ENCODE data around the gene TNFRSF25.
"Not testable (repeated sequence)": the region's sequence is repeated elsewhere in the genome, so short reads cannot be mapped to it uniquely, and the experiment has no call there.

The TNFRSF25 gene

DNA sequence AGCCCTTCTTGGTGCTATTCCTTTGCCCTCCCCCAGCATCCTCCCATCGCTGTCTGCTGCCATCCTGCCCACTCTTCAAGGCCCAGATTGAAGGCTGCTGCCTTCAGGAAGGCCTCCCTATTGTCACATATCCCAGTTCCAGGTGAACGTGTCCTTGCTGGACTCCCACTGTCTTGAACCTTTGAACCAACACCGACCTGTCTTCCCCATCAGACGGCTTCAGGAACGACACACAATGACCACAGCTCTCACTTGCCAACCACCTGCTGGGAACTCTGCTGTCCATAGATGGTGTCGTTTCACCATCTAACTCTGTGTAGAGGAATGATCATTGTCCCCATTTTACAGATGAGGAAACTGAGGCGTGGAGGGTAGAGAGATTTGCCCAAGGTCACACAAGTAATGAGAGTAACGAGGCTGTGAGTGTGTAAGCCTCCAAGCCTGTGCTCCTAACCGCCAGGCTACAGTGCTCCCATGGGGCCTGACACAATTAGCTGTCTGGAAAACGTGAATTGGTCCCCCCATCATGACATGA, 35.4 kb upstream of the TNFRSF25 start:
- no peak for DNase-seq

DNA sequence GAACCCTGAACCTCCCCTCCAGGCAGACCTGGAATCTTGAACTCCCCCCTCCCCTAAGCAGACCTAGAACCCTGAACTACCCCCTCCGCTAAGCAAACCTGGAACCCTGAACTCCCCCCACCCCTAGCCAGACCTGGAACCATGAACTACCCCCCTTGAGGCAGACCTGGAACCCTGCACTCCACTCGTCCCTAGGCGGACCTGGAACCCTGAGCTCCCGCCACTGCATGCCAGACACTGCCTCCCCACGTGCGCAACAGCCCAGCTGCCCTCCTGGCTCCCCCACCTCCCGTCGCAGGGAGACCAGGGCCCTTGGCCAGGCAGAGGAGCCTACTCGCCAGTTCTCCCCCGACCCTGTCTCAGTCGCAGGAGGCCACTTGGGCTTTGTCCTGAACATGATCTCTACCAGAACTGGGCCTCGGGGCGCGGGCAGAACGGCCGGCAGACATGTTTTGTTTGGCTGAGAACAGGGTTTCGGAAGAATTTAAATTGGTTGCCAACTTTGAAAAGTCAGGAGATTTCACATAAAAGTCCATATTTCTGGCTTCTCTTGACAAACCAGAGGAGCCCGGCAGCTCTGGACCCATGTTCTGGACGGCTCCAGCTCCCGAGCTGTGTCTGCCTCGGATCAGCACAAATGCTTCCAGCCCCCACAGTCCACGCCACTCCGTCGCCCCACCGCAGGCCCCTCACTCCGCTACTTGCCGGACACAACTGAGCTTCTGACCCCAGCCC, 34.7 kb upstream of the TNFRSF25 start:
- no peak for DNase-seq

DNA sequence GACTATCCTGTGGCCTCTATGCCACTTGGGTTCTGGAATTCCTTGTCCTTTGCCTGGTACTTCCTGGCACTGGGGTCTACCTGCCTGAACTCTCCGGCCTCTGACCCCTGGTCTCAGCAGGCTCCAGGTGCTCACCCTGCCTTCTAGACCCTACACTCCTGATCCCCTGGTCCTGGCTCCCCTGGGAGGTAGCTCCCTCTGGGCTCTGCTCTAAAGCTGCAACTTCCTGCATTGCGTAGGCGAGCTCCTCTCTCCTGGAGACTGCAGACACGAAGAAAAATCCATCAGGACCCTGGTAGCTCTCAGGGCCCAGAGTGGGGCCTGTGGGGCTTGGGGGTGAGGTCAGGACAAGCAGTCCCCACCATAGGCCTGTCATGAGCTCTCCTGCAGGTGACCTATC, 33.3 kb upstream of the TNFRSF25 start:
- DNase-seq, result no peak

DNA sequence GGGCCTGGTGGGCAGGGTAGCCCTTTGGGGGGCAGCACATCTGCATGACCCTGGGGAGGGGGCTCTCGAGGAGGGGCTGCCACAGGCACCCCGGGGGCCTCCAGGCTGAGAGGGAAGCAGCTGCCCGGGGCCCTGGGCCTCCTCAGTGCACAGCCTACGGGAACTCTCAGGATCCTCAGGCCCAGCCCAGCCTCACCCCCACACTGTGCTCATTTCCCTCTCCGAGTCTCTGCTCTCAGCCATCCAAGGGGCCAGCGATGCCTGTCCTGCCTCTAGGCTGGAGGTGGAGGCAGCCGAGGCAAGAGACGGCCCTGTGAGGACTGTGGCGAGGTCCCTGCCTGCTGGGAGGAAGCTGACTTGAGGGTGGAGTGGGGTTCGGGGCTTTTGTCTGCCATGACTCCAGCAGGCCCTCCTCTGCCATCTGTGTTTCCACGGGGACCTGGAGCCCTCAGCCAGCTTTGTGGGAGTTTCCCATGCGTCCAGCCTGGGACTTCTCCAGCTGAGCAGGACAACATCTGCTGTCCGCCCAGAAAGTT, 32.7 kb upstream of the TNFRSF25 start:
- no peak for DNase-seq

DNA sequence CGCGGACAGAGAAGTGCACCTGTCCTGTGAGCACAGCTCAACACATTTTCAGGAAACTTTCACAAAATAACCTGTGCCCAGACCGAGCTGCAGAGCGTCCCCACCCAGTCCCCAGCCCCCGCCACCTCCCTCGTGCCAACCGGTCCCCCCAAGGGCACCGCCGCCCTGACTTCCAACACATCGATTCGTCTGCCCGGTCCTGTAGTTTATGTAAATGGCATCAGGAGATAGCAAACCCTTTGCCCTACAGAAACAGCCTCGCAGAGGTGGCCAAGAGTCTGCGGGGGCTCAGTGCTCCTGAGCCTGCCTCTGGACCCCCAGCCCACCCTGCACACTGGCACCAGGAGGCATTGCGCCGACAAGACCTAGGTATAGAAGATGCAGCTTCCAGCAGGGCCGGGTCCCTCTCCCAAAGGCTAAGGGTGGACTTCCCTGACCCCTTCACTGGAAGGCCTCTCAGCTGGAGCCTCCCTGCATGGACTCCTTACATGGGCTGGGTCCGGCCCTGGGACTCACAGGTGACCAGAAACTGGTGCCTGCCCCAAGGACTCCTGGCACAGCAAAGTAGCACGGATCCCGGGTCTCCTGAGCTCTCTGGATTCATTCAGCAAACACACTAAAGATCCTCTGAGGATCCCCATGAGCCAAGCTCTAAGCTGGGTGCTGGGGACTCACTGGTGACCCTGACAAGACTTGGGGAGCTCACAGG, 32.0 kb upstream of the TNFRSF25 start:
- DNase-seq, result no peak

DNA sequence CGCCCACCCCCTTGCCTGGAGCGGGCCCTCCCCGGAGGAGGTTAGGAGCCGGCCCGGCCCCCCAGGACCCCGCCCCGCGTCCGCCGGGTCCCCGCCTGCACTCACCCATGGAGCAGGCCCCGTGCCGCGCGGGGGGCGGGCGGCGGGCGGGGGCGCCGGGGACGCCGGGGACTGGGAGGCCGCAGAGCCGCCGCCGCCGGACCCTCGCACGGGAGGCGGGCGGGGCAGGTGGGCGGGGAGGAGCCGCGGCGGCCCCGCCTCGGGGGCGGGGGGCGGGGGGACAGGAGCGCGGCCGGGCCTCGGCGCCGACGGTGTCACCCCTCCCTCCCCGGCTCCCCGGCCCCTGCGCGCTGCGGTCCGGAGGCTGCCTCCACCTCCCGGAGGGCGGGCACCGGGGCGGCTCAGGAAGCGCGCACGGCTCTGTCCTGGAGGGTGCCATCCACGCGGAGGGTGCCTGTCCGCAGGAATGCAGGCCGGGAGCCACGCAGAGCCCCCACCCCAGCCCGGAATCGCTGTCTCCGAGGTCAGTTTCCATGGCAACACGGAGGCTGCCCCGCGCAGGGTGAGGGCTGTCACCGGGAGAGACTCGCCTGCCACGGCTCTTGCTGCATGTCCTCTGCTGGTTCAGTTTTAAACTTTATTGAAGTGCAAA, 31.4 kb upstream of the TNFRSF25 start:
- DNase-seq, result peak; percentile 81

DNA sequence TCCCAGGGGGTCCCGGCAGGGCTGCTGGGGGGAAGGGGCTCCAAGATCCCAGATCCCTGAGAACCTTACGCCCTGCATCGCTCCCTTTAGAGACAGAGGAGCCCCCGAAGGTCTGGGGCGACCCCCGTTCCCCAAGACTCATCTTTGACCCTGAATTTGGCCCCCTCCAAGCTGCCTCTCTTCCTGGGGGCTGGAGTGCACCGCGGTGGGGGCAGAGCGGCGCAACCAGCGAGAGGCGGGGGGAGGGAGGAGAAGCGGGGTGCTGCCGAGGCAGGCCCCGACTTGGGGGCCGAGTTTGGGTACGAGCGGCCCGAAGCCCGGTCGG, 30.9 kb upstream of the TNFRSF25 start:
- no peak for DNase-seq

DNA sequence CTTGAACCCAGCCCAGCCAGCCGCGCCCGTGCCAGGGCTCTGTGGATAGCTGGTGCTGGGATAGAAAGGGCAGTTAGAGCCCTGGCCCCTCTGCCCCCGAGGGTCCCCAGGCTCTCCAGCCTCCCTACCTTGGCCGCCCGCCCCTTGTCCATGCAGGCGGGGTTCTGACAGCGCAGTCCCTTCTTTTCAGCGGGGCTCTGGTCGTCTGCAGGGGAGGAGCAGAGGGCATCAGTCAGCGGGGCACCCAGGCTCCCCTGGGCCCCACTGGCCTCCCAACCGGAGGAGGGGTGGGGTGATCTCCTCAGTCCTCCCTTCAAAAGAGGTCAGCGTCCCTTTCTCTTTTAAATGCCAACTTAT, 30.4 kb upstream of the TNFRSF25 start:
- DNase-seq, result no peak

DNA sequence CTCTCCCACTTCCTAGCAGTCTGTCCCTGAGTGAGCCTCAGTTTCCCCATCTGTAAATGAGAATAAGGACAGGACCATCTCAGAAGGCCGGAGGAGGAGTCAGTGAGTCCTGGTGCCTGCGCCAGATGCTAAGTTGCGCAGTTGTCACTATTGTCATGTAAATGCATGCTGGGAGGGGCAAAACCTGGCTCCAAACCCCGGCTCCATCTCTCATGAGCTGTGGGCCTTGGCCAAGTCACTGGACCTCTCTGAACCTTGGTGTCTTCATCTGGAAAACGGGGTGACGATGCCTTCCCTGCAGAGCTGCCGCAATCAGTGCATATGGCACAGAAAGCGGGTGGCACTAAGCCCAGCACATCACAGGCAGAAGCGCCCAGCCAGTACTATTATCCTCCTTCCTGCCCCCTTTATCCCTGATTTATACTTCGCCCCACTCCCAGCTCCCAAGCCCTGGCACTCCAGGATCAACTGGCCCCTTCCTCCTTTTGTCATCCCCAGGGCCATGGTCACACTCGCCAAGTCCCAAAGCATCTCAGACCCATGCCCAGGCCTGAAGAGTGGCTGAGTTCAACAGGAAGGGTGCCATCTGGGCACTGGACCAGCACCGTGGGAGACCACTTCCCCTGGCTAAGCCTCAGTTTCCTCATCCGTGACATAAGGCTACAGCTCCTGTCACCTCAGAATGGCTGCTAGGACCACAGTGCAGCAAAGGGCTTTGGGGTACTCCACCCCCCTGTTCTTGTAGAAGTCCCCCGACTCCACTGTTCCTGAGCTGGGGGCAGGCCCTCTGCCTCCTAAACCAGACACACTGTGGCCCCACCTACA, 29.8 kb upstream of the TNFRSF25 start:
- DNase-seq, result no peak

DNA sequence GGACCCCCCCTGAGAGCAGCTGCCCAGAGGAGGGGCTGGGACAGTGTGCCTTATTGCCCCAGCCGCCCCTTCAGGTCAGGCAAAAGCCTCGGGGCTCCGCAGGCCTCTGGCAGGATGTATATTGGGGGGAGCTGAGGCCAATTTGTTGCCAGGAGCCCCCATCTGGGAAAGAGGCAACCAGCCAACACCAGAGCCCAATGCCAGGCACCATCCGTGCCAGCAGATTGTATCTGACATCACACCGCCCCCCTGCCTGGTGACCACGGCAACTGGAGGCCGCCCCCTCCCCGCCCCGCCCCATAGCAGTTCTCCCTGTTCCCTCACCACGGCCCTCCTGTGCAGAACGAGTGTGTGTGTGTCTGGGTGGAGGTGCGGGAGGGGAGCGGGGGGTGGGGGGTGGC, 29.1 kb upstream of the TNFRSF25 start:
- peak; percentile 61 for DNase-seq

DNA sequence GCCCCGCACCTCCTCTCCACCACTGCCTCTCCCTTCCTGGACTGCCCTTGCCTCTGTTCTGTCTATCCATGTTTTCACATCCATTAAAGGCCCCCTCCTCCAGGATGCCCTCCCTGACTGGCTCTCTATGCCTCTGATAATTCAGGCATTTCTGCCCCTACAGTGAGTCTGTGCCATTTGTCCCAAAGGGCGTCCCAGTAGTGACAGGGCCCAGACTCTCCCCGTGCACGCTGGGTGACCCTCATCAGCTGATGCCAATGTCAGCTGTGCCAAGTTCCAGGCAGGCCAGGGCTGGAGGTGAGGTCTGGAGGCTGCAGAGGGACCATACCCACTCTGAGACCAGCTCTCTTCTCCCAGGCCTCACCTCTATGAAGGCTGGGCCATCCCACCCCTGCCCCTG, 28.7 kb upstream of the TNFRSF25 start:
- no peak for DNase-seq

DNA sequence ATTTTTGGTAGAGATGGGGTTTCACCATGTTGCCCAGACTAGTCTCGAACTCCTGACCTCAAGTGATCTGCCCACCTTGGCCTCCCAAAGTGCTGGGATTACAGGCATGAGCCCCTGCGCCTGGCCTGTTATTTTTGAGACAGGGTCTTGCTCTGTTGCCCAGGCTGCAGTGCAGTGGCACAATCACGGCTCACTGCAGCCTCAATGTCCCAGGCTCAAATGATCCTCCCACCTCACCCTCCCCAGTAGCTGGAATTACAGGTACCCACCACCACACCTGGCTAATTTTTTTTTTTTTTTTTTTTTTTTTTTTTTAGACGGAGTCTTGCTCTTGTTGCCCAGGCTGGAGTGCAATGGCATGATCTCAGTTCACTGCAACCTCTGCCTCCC, 27.9 kb upstream of the TNFRSF25 start:
- DNase-seq, result not testable (repeated sequence)

DNA sequence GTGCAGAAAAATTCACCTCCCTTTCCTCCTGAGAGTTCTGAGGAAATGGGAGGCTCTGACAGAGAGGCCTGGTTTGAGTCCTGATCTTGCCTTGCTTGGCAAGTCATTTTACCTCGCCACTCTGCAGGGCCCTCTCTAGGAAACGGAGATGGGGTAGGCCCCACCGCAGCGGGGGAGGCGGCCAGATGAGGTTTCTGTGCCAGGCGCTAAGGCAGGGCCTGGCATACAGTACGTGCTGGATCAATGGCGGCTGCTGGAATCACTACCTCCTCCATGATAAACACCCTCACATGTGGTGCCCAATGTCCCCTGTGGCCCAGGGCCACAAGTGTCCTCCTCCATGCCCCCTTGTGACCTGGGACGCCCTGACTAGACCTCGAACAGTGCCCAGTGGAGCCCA, 26.0 kb upstream of the TNFRSF25 start:
- no peak for DNase-seq

DNA sequence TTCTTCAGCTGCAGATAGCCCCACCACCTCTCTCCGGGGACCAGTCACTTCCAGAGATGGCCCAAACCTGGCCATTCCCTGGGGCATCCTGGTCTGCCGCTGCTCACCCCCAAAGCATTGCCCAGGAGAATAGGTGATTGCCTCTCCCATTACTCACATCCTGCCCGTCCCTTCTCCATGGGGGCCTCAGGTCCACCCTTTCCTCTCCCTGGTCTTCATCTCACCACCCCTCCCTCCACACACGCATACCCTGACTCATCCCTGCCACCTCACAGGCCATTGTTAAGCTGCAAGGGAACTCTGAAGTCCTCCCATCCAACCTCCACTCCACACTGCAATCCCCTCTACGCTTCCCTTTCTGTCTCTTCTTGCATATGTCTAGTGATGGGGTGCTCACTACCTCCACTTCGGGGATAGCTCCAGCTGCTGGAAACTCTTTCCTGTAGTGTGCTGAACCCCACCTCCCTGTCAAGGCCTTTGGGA, 25.5 kb upstream of the TNFRSF25 start, which contains the start of gene PLEKHG5:
Gene PLEKHG5 (minus strand): TSS at position 188 of the 483 bp plus-strand sequence. CDS start 14,096 bp downstream, outside the sequence.
- no peak for DNase-seq

DNA sequence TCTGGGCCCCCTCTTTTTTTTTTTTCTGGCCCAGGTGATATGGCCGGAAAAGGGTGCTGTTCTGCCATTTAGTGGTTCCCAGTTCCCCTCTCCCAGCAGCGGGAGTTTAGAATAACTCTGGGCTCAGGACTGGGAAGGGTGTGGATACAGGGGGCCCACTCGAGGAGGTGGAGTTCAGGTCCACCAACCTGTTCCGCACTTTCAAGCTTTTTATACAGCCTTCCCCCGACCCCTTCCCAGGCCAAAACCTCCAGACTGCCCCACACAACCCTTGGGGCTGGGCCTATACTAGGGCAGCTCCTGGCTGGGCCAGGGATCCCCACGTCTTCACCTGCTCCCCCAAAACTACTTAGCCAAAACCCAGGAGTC, 25.1 kb upstream of the TNFRSF25 start:
- DNase-seq, result no peak

DNA sequence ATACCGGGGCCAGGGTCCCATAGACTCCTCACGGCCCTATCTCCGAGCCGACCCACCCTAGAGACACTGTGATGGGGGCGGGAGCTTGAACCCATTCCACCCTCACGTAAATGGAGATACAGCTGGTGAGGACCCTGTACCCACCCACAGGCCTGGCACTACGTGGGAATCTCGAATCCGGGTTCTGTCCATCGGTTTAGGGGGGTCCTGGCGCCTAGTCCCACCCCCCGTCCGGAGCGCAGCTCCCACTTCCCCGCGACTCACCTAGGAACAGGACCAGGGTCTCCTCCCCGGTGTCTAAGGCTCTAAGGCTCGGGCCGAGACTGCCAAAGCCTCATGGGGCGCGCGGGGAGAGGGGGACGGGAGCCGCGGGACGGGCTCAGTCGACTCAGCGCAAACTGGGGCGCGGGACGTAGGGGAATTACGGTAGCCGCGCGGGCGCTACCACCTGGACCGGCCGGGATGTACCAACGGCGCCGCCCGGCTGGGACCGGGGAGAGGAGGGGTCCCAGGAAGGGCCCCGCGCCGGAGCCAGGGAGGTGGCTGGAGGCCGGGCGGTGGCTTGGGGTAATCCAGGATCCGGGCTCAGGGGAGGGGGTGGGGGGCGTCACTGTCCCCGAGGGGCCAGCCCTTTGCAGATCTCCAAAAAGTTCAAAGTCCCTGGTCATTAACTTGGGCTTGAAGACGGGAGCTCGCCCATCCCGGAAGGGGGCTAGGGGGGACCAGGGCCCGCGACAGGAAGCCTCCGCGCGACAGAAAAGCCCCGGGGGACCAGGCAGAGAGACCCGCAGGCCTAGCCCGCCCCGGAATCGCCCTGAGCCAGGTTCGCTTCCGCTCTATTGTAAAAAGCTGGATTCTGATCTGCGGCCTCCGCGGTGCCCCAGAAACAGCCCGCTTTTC, 24.5 kb upstream of the TNFRSF25 start:
- DNase-seq, result no peak

DNA sequence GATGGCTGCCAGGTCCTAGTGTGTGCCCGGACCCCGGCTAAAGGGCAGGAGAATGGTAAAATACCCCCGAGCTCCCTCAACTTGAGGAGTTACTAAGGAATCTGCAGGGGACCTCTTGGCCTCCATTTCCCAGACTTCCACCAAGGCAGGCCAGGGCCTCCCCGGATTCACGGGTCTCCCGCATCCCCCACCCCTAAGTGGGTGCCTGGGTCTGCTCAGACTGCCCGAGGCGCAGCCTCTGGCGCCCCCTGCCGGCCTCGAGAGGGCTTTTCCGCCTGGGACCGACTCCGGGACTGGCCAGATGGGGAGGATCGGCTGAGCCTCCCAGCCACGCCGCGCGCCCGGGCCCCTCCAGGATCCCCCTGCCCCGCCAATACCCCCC, 23.8 kb upstream of the TNFRSF25 start:
- DNase-seq, result peak; percentile 91

DNA sequence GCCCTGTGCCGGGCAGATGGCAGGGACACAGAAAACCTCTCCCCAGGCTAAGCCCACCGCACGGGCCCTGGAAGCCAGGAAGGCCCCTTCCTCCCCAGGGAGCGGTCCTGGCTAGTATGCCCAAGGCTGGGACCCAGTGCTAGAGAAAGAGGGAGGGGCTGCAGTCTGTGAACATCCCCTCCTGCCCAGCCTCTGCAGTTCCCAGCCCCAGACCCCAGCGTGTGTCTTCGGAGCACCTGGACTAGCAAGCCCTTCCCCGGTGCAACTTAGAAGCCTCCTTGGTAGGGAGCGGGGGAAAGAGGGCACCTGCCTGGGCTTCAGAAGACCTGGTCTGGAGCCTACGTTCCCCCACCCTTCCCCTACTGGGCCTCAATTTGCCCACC, 23.4 kb upstream of the TNFRSF25 start:
- DNase-seq, result no peak

DNA sequence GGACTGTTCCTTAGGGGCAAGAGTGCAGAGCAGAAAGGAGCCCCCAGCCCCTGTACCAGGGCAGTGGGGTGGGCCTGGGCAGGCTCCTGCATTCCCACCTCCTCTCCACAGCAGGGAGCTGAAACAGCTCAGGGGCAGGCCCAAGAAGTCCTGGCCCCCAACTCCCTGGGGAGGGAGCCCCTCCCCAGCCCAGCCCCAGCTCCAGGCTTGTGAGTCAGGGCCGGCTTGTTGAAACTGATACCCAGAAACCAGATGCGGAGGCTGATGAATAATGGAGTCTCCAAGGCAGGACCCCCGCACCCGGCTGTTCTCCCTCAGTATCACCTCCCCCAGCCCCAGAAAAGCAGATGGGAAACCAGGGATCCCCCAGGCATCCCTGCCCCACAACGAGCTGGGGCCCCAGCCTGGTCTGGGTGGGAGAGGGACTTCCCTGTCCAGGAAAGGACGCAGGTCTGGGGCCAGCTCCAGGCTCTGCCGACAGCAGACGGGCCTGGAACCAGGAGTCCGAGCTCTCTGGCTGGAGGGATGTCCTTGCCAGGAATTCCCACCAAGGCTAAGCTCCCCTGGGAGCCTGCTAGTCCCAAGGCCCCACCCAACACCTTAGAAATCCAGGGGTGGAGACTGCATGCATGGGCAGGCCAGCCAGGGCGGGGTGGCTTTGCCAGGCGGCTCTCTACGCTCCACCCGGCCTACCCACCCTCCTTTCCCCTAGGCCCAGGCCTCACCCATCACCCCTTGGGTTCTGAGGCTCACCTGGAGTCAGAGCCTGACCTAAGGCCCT, 22.8 kb upstream of the TNFRSF25 start:
- no peak for DNase-seq

DNA sequence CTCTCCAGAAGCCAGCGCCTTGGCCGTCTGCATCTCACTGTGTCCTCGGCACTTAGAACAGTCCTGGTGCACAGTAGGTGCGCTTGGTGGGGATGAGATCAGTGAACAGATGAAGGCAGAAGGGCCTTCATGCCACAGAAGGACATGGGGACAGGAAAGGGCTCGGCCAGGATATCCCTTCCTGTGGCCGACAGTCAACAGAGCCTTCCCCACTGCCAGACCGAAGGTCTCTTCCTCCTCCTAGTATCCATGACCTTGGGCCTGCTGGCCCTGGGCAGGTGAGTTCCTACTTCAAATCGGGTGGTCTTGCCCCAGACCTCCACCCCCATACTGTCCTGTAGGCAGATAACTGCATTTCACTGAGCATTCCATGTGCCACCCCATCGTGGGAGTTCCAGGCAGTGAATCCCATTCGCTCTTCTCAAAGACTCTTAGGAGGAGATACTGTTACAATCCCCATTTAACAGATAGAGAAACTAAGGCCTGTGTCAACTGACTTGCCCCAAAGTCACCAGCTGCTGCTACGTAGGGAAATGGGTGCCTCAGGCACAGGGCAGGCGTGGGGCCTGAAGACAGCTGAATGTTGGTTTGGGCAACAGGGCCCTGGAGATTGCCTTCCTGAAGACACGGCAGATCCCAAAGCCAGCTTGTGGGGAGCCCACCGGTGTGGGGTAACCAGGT, 22.0 kb upstream of the TNFRSF25 start:
- DNase-seq, result no peak

Data from NCI-H1092 treated with DMSO at 0.1 percent for 48 hours (cell line).